Neural cell (in vitro differentiated cells): ENCODE results near the gene KNG1. TPM values are rescaled to one million over a fixed set of nuclear protein-coding genes. Genes with fewer than 3 reads are reported as not detected.
A peak's percentile ranks its signal among the peaks of the same experiment; 100 is the strongest.

ENCODE experiments used
- H2AFZ ChIP-seq: fragments of 200-600, 300-800 bp; sonication (generic), shearing (Covaris generic); 2 replicates; pipeline ENCODE4 v1.6.0; 2014; ENCODE audit warnings: low read depth, mild to moderate bottlenecking, antibody characterized with exemption, low read length, moderate library complexity
- H3F3A ChIP-seq: fragments of 200-600 bp; shearing (Covaris generic); 2 replicates; pipeline ENCODE4 v1.6.1; 2016; ENCODE audit warnings: mild to moderate bottlenecking, moderate library complexity, mixed read lengths, antibody characterized with exemption, low read length; ENCODE audit not compliant: insufficient read depth, poor library complexity, severe bottlenecking
- H3K27ac ChIP-seq: fragments of 200-600, 300-800 bp; sonication (generic), shearing (Covaris generic); 2 replicates; pipeline ENCODE4 v1.5.1; 2014; ENCODE audit warnings: mild to moderate bottlenecking, low read length, moderate library complexity
- H3K27me3 ChIP-seq: fragments of 300-800, 200-600 bp; sonication (generic), shearing (Covaris generic); 2 replicates; pipeline ENCODE4 v1.6.0; 2014; ENCODE audit warnings: mild to moderate bottlenecking, low read depth, low read length, moderate library complexity; ENCODE audit not compliant: insufficient read depth
- H3K36me3 ChIP-seq: fragments of 300-800, 200-600 bp; sonication (generic), shearing (Covaris generic); 2 replicates; pipeline ENCODE4 v1.5.1; 2014; ENCODE audit warnings: mild to moderate bottlenecking, antibody characterized with exemption, low read length, moderate library complexity; ENCODE audit not compliant: insufficient read depth
- H3K4me2 ChIP-seq: fragments of 300-800, 200-600 bp; sonication (generic), shearing (Covaris generic); 2 replicates; pipeline ENCODE4 v1.6.0; 2014; ENCODE audit warnings: mild to moderate bottlenecking, low read length
- H3K4me3 ChIP-seq: fragments of 300-800, 200-600 bp; sonication (generic), shearing (Covaris generic); 2 replicates; pipeline ENCODE4 v1.5.1; 2014; ENCODE audit warnings: mild to moderate bottlenecking, low read length, moderate library complexity
- H3K79me2 ChIP-seq: fragments of 200-600 bp; shearing (Covaris generic); replicated peaks from 2 replicates; pipeline ENCODE4 v1.6.0; 2014; ENCODE audit warnings: mild to moderate bottlenecking, low read length, moderate library complexity; ENCODE audit not compliant: insufficient read depth
- H3K9ac ChIP-seq: fragments of 300-800, 200-600 bp; sonication (generic), shearing (Covaris generic); 2 replicates; pipeline ENCODE4 v1.6.1; 2016; ENCODE audit warnings: mild to moderate bottlenecking, low read length, mixed read lengths
- H3K9me2 ChIP-seq: fragments of 200-600 bp; shearing (Covaris generic); 2 replicates; pipeline ENCODE4 v1.6.1; 2016; ENCODE audit warnings: mild to moderate bottlenecking, low read length, mixed read lengths; ENCODE audit not compliant: insufficient read depth
- H3K9me3 ChIP-seq: fragments of 200-600, 300-800 bp; sonication (generic), shearing (Covaris generic); 2 replicates; pipeline ENCODE4 v1.6.1; 2016; ENCODE audit warnings: mild to moderate bottlenecking, mixed run types, low read length, moderate library complexity, mixed read lengths
- H4K20me1 ChIP-seq: fragments of 200-600 bp; shearing (Covaris generic); 2 replicates; pipeline ENCODE4 v1.6.1; 2016; ENCODE audit warnings: mild to moderate bottlenecking, mixed run types; ENCODE audit not compliant: insufficient read depth
- CTCF ChIP-seq: fragments of 450-650 bp; IDR thresholded peaks from 2 replicates; pipeline ENCODE4 v1.5.1; 2014; ENCODE audit warnings: antibody characterized with exemption, mild to moderate bottlenecking, moderate library complexity; ENCODE audit not compliant: poor library complexity, severe bottlenecking
- EP300 ChIP-seq: fragments of 450-650 bp; conservative IDR thresholded peaks from 2 replicates; pipeline ENCODE4 v1.6.1; 2014; ENCODE audit warnings: antibody characterized with exemption, mild to moderate bottlenecking, moderate library complexity; ENCODE audit not compliant: poor library complexity, severe bottlenecking
- EZH2 ChIP-seq: fragments of 200-600, 300-800 bp; shearing (Covaris generic), sonication (generic); IDR thresholded peaks from 2 replicates; pipeline ENCODE4 v1.6.1; 2014; ENCODE audit warnings: antibody characterized with exemption, low read length, borderline replicate concordance, mild to moderate bottlenecking; ENCODE audit not compliant: insufficient read depth, poor library complexity, severe bottlenecking
- MXI1 ChIP-seq: fragments of 450-650 bp; conservative IDR thresholded peaks from 2 replicates; pipeline ENCODE4 v1.6.1; 2014; ENCODE audit warnings: antibody characterized with exemption, mild to moderate bottlenecking; ENCODE audit not compliant: poor library complexity, severe bottlenecking
- POLR2AphosphoS5 ChIP-seq: IDR thresholded peaks from 2 replicates; pipeline ENCODE4 v1.6.1; 2012
- RAD21 ChIP-seq: fragments of 450-650 bp; conservative IDR thresholded peaks from 2 replicates; pipeline ENCODE4 v1.6.1; 2014; ENCODE audit warnings: antibody characterized with exemption, mild to moderate bottlenecking, moderate library complexity
- REST ChIP-seq: IDR thresholded peaks from 2 replicates; pipeline ENCODE4 v1.6.1; 2012; ENCODE audit warnings: borderline replicate concordance
- SMC3 ChIP-seq: fragments of 450-650 bp; conservative IDR thresholded peaks from 2 replicates; pipeline ENCODE4 v1.6.1; 2014; ENCODE audit warnings: antibody characterized with exemption, mild to moderate bottlenecking, moderate library complexity; ENCODE audit not compliant: poor library complexity
- TAF1 ChIP-seq: IDR thresholded peaks from 2 replicates; pipeline ENCODE4 v1.6.1; 2012; ENCODE audit warnings: low read depth
- polyA plus RNA-seq: library from polyadenylated mRNA; depleted of rRNA; stranded (reverse); fragments of >200 nt; gene quantifications from 2 replicates; pipeline ENCODE4 v1.2.3, GENCODE V29; 2014

KNG1 gene
- polyA plus RNA-seq, 1 donor from 2014 or later, result not detected

GRCh38 chr3:186782542-186783057 is 65.4 kb downstream of the KNG1 start:
- no peaks in the 10 kb centered on the region for H3K9me2 ChIP-seq
- no peaks in the 10 kb centered on the region for H3K27me3 ChIP-seq
- H3F3A ChIP-seq, result peaks cover 17% of the 10 kb centered on the region
- H3K9ac ChIP-seq, result peak overlapping the region; percentile 99
- H3K36me3 ChIP-seq, result peaks cover 27% of the 10 kb centered on the region
- TF ChIP-seq RAD21, result no peak
- TF ChIP-seq TAF1, result no peak
- no peak for TF ChIP-seq MXI1
- no peak for TF ChIP-seq POLR2AphosphoS5
- TF ChIP-seq SMC3, result peak; percentile 55
- peak; percentile 90 for TF ChIP-seq REST
- no peak for TF ChIP-seq CTCF
- no peak for TF ChIP-seq EP300
- TF ChIP-seq EZH2, result no peak
- no peaks in the 10 kb centered on the region for H3K9me3 ChIP-seq
- peak overlapping the region; percentile 70 for H3K4me2 ChIP-seq
- peak overlapping the region; percentile 77 for H2AFZ ChIP-seq
- peaks cover 36% of the 10 kb centered on the region for H4K20me1 ChIP-seq
- peak overlapping the region; percentile 77 for H3K4me3 ChIP-seq
- peak overlapping the region; percentile 100 for H3K27ac ChIP-seq
- H3K79me2 ChIP-seq, result peaks cover 42% of the 10 kb centered on the region

- Histone ChIP-seq H3K79me2 (peaks cover 44% of the 10 kb centered on the region), H4K20me1 (peaks cover 42% of the 10 kb centered on the region), H3K4me2 (peak within 1 kb of the TSS; percentile 89), H3K4me3 (peak within 1 kb of the TSS; percentile 77), H3K36me3 (peaks cover 30% of the 10 kb centered on the region), H3K9me3 (no peaks in the 10 kb centered on the region), H3K9me2 (no peaks in the 10 kb centered on the region), H3F3A (peaks cover 17% of the 10 kb centered on the region), H2AFZ (peak within 1 kb of the TSS; percentile 77), H3K27me3 (no peaks in the 10 kb centered on the region), H3K27ac (peak within 1 kb of the TSS; percentile 100), H3K9ac (peak within 1 kb of the TSS; percentile 99)
- TF ChIP-seq RAD21 (peak; percentile 53), MXI1 (peak; percentile 54), CTCF (no peak), TAF1 (peak; percentile 95), SMC3 (peak; percentile 9), EZH2 (no peak), EP300 (peak; percentile 74), POLR2AphosphoS5 (peak; percentile 95), REST (peak; percentile 87)
These were observed 66.0 kb downstream of the KNG1 start, which contains the start of gene EIF4A2 for GRCh38 chr3:186783058-186783730. EIF4A2 (plus strand) TSS chr3:186783577; CDS start chr3:186783611, 34 bp downstream.
